Uterus (tissue), 4 donors: ENCODE data around the gene GJA3. TPM values are rescaled to one million over a fixed set of nuclear protein-coding genes. Genes with fewer than 3 reads are reported as not detected.

ENCODE experiments used
- total RNA-seq, 4 donors: library from RNA; depleted of rRNA in 3 of 4; stranded (reverse); fragments of >200 nt in 3 of 4; gene quantifications; one replicate each; pipeline versions ENCODE4 v1.1.0 to v1.2.4, GENCODE V29; 2014 to 2023
- donor health status: DM: yes; HTN: yes; CAD: no.

The GJA3 gene
- total RNA-seq, 4 donors from 2014 or later: 0.07 to 0.37 TPM; not detected in 2

Other genes with a start within 250 kb of the GJA3 start
- 100 to 1,000 TPM in 2 of 4 donors, 10 to 100 TPM in 2; 54.7 to 175 (median 98.3) TPM for gene ZMYM2, start 202.3 kb downstream of the GJA3 start, total RNA-seq
- gene GJB2, start 31.9 kb upstream of the GJA3 start, total RNA-seq: 1 to 10 TPM in 2 of 4 donors, not detected in 2; 1.2 to 2.5 TPM
- gene GJB6, start 71.3 kb upstream of the GJA3 start, total RNA-seq: under 1 TPM in 1 of 4 donors, not detected in 3; 0.41 TPM